Stomach (tissue), 4 donors: ENCODE measurements around the gene RSPH10B2.
"Not testable (repeated sequence)": the region's sequence is repeated elsewhere in the genome, so short reads cannot be mapped to it uniquely, and the experiment has no call there.

Experiments
- EP300 ChIP-seq: sonication (generic); formaldehyde crosslinking; IDR thresholded peaks from one replicate; pipeline ENCODE4 v1.6.1; 2017; ENCODE audit warnings: antibody characterized with exemption
- POLR2A ChIP-seq, 4 donors: fragments of 450-650 bp; IDR thresholded peaks; one replicate each; pipeline ENCODE4 v1.6.1; 2016; ENCODE audit warnings: antibody characterized with exemption in 4 of 4, control low read depth in 2 of 4, mild to moderate bottlenecking in 1 of 4, moderate library complexity in 1 of 4
- TF ChIP-seq, protein P1 (sequence below), 7 experiments: fragments of 450-650 bp in 4 of 7; fragments of 200-600 bp in 3 of 7; sonication (generic) in 3 of 7; IDR thresholded peaks; one replicate each; pipeline ENCODE4 v1.5.1; 2016 to 2019; ENCODE audit warnings: antibody characterized with exemption in 7 of 7, control low read depth in 2 of 7, mild to moderate bottlenecking in 1 of 7

- TF ChIP-seq POLR2A (IDR thresholded peaks at IDR 0.05); EP300: not testable (repeated sequence)
- TF ChIP-seq, protein P1, sequence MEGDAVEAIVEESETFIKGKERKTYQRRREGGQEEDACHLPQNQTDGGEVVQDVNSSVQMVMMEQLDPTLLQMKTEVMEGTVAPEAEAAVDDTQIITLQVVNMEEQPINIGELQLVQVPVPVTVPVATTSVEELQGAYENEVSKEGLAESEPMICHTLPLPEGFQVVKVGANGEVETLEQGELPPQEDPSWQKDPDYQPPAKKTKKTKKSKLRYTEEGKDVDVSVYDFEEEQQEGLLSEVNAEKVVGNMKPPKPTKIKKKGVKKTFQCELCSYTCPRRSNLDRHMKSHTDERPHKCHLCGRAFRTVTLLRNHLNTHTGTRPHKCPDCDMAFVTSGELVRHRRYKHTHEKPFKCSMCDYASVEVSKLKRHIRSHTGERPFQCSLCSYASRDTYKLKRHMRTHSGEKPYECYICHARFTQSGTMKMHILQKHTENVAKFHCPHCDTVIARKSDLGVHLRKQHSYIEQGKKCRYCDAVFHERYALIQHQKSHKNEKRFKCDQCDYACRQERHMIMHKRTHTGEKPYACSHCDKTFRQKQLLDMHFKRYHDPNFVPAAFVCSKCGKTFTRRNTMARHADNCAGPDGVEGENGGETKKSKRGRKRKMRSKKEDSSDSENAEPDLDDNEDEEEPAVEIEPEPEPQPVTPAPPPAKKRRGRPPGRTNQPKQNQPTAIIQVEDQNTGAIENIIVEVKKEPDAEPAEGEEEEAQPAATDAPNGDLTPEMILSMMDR (IDR thresholded peaks at IDR 0.05): not testable (repeated sequence)
Observed at GRCh38 chr7:6761186-6761585, 7.3 kb downstream of the RSPH10B2 start.
